Fibroblast of skin of scalp (primary cell): Measurements from ENCODE around the gene NABP2.
"Not testable (repeated sequence)": the region's sequence is repeated elsewhere in the genome, so short reads cannot be mapped to it uniquely, and the experiment has no call there.

Experiments
- DNase-seq: peaks from one replicate; pipeline ENCODE4 v3.0.0-alpha.2; 2013

NABP2 gene

DNA sequence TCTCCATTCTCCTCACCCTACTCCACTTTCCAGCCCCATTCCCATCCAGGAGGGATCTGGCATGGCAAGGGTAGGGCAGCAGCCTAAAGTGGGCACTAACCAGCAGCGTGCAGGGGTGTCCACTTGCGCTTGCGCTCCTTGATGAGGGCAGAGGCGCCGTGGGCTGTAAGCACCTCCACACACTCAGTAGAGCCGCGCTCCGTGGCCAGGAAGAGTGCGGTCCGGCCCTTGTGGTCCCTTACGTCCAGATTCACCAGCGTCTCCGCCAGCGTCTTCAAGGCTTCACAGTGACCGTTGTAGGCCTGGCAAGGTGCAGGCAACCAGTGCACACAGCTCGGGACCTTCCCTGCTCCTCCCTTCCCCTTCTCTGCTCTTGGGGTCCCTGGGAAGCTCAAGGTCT is 23.8 kb downstream of the NABP2 start:
- no peak for DNase-seq

DNA sequence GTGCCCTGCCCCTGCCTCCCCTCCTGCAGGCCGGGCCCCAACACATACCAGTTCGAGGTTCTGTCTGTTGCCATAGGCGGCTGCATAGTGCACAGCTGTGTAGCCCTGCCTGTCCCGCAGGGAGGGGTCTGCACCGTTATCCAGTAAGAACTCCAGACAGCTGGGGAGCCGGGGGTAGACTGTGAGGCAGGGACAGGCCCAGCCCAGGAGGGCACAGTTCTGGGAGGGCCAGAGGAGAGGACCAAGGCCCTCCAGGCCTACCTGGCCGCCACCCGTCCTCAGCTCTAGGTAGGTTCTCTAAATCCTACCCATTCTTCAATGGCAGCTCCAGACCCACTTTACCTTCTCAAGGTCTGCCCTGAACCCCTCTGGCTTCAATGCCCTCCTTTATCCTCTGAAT is 24.6 kb downstream of the NABP2 start:
- no peak for DNase-seq

DNA sequence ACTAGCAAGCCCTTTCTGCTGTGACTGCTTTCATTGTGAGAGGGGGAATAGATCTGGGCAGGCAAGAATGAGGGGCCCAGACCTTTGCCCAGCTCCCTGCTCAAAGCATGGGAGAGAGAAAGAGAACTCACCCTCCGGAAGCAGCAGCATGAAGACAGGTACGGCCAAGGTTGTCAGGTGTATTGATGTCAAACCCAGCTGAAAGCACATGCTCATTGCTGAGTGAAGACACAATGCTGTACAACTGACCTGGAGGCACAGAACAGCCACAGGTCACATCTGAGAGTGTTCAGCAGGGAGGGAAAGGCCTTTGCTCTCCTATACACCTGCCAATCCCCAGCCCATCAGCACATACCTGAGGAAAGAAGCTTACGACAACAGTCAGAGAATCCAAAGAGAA is 28.5 kb downstream of the NABP2 start:
- no peak for DNase-seq

DNA sequence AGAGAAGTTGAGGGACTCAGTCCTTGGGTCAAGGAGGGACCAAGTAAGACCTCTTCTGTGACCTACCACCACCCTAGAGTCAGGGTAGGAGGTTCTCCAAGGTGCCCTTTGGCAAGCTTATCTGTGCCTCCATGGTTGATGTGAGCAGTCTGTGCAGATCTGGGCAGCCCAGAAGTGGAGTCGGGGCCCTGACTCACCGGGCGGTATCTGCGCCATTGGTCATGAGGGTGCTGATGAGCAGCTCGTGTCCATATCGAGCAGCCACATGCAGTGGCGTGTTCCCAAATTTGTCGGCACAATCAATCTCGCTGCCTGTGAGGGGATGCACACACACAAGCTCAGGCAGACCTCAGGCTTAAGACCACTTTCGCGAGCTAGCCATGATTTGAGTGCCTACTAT is 28.9 kb downstream of the NABP2 start:
- DNase-seq = no peak

DNA sequence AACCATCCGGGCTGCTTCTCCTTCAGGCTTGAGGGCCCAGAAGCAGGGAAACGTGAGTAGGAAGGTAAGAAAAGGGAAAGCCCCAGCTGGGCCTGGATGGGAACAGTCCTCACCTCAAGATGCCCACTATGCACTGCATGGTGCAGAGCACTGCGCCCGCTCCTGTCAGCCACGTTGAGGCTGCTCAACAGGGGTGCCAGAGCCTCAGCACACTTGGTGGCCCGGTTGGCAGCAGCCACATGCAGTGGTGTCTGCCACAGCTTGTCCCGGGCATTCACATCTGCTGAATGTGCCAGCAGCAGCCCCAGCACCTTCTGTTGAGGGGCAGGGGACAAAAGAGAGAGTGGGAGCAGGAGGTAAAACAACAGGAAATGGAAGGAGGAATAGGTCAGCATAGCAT is 31.5 kb downstream of the NABP2 start:
- DNase-seq = no peak

DNA sequence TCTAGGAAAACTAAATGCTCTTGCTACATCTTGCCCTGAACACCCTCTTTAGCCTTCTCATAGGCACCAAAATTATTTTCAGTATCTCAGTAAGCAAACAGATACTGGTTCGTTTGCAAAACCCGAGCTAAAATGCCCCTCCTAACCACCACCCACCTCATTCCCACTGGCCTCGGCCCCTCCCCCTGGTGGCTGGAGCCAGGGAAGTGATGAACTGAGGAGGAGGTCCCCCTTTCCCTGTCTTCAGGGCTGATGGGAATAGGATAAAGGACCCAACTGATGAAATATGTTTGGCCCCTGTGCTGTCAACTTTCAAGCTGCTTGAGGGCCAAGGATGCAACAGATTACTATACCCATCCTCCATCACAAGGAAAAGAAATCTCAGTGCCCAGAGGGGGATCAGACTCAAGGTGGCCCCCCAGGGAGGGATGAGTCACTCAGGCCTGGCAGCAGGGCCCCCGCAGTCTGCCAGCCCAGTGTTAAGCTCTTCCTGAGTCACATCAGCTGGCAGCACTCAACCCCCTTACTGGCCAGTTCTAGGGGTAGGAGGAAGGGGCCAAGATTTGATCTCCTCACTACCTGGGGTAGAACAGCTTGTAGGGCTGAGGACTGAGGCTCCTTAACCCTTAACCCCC is 32.3 kb downstream of the NABP2 start:
- peak; percentile 64 for DNase-seq

DNA sequence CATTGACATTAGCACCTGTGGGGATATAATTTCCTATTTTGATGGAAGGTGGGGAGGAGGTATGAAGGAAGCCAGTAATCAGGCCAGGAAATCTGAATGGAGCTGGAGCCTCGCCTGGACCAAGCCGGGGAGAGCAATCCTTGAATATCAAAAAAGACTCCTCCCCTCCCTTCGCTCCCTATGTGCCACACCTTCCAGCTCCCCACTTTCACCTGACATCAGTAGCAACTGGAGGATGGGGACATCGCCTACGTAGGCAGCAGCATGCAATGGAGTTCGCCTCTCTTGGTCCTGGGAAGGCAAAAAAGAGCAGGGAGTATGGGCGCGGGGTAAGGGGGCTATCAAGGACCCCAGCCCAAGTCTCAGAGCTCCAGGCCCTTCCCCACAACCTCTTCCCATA is 32.9 kb downstream of the NABP2 start:
- DNase-seq = no peak

DNA sequence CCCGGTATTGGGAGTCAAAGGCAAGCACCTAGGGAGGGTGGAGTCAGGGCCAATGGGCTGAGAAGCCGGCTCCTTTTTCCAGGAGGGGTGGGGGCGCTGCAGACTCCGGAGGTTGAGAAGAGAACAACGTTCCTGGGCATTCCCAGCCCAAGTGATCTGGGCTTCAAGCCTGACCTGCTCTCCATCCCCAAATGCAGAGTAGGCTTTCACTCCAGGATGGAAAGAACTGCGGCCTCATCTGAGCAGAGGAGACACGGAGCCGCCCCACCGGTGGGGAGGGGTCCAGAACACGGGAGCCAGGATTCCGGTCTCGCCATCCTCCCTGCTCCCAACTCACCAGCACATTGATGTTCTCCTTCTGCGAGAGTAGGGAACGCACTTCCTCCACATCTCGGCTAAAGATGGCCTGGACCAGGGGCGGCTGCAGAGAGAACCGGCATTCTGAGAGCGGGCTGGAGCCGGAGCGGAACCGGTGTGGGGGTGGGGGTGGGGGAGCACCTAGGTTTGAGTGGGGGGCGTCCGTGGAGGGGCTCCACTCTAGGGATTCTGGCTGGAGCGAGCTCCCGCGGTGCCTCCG is 33.4 kb downstream of the NABP2 start:
- DNase-seq = peak; percentile 31

DNA sequence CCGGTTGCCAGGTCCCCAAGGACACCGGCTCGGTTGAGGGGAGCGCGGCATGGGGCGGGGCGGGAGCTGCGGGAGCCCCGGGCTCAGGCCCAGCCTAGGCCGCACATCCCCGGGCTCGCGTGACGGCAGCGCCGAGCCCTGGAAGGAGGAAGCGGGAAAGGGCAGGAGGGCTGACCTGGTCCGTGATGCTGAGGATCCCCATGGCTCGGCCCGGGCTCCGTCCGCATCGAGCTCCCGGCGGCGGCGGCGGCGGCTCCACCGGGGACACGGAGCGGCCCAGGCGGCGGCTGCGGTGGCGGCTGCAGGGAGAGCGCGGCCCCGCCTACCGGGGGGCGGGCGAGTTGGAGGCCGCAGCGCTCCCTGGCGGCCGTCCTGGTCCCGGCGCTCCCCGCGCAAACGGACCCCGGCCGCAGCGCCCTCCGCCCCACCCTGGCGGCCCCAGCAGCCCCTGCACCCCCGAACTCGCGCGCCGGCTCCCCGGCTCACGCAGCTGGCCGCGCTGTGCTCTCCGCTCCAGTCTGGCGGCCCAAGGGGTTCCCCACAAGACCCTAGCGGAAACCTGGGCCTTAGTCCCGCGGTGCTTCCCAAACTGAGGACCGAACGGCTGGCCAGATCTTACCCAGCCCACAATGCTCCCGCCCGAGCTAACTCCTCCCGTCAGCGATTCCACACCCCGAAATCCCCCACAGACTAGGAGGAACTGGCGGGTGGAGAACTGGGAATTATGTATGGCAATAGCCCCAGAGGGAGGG is 34.1 kb downstream of the NABP2 start, which contains the start of gene ANKRD52:
ANKRD52 (minus strand) TSS at position 317 of the 752 bp plus-strand sequence; CDS start at position 202, 115 bp downstream.
- DNase-seq = peak; percentile 85

DNA sequence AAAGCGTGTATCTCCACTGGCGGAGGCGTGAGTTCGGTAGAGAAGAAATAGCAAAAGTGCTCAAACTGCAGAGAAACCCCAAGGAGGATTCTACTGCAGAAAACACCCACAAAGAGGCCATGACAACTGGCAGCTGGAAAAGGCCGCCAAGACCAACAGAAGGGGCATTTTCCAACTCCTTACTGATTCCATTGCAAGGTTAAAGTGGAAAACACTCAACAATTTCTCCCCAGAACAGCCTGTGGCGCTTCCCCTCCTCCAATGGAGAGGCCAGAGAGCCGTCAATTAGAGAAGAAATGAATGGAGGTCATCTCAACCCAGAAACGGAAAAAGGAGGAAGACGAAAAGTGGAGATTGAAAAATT is 34.7 kb downstream of the NABP2 start:
- no peak for DNase-seq

DNA sequence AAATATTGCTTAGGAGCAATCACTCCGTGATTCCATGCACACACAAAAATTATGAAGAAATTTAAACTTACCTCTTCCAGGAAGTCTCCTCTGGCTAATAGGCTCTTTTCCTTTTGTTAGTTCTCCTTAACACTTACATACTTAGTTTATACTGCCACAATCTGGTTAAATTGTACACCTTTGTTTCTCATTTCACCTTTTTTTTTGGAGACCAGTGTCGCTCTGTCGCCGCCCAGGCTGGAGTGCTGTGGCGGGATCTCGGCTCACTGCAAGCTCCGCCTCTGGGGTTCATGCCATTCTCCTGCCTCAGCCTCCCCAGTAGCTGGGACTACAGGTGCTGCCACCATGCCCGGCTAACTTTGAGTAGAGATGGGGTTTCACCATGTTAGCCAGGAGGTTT is 36.2 kb downstream of the NABP2 start:
- no peak for DNase-seq

DNA sequence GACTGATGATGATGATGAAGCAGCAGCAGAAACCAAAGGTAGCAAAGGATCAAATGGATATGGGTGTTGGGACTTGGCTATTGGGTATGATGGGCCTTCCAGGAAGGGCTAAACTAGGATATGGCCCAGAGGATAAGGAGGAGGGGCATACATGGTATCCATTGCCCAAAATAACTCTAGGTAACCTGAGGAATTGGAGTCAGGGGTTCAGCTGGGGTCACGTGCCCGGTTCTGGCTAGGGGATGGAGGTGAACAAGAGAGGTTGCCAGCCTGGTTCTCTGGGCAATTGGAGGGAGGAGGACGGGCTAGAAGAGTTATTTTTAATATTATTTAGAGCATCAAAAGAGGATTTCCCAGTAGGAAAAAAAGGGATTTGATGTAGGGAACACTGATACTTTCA is 36.8 kb downstream of the NABP2 start:
- DNase-seq = no peak

DNA sequence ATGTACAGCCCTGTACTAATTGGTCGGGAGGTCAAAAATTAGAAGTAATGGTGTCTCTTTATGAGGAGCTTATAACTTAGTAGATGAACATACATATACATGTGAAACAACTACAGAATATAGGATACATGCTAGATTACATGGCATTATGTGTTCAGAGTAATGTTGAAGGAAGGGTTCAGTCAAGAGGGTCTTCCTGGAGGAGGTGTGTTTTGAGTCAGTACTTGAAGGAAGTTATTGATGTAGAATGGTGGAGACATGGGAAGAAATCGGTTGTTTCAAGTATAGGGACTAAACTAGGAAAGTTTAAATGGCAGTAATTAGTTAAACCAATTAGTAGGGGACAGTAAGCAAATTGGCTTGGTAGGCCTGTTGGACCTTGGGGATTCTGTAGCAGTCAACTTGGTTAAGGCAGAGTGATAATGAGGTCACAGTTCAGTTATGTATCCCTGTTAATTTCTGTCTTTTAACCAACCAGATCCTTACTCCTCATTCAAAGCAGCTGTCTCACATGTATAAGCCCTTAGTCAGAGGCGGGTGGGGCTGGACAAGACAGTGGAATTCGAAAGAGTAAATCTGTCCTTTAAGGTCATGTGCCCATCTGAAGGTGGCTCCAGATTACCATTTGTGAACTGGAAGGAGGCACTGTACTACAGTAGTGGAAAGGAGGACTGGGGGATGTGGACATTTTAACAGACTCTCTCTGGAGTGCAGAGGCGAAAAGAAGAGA is 37.5 kb downstream of the NABP2 start:
- peak; percentile 94 for DNase-seq

DNA sequence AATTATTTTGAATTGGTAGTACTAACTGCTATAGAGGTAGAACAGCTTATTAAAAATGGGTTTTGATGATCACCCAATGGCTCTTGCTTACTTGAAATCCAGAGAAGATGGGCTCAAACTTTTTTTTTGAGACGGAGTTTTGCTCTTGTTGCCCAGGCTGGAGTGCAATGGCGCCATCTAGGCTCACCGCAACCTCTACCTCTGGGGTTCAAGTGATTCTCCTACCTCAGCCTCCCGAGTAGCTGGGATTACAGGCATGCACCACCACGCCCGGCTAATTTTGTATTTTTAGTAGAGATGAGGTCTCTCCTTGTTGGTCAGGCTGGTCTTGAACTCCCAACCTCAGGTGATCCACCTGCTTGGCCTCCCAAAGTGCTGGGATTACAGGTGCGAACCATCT is 38.8 kb downstream of the NABP2 start:
- DNase-seq = not testable (repeated sequence)

DNA sequence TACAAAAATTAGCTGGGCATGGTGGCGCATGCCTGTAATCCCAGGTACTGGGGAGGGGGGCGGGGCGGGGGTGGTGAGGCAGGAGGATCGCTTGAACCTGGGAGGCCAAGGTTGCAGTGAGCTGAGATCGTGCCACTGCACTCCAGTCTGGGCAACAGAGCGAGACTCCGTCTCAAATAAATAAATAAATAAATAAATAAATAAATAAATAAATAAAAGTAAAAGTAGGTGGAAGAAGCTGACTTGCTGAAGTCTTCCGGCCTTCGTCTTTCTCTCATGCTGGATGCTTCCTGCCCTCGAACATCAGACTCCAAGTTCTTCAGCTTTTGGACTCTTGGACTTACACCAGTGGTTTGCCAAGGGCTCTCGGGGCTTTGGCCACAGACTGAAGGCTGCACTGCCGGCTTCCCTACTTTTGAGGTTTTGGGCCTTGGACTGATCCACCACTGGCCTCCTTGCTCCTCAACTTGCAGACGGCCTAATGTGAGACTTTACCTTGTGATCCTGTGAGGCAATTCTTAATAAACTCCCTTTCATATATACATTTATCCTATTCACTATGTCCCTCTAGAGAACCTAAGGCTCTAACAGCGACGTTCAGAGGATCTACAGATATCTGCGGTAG is 42.0 kb downstream of the NABP2 start:
- DNase-seq = not testable (repeated sequence)

DNA sequence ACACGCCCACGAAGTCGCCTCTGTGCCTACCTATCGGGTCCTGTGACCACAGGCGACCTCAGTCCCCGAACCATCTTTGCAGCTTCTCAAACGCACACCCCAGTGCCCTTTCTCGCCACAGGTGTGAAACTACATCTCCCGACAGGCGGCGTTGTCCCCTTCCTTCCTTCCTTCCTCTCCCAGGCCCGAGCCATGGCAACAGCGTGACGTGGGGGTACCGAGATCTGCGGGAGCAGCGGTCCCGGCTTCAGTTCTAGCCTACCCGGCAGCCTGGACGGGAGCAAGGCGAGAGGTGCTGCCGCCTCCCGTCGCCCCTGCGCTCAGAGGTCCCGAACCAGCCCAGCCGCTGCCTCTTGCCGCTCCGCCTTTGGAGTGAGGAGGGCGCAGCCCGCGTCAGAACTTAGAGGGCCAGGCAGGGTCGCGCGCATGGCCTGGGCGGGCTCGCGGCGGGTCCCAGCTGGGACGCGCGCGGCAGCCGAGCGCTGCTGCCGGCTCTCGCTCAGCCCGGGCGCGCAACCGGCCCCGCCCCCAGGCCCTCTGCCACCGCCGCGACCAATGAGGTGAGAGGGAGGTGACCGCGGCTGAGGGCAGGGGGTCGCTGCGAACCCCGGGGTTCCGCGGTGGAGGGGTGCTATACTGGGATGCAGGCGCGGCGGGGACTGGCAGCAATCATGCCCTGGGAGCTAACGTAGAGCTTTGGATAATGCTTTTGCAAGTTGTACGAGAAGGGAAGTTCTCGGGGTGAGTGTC is 42.7 kb downstream of the NABP2 start, which contains the start of gene COQ10A:
COQ10A (plus strand) TSS at position 250 of the 750 bp plus-strand sequence; CDS start at position 427, 177 bp downstream.
- DNase-seq = peak; percentile 86

DNA sequence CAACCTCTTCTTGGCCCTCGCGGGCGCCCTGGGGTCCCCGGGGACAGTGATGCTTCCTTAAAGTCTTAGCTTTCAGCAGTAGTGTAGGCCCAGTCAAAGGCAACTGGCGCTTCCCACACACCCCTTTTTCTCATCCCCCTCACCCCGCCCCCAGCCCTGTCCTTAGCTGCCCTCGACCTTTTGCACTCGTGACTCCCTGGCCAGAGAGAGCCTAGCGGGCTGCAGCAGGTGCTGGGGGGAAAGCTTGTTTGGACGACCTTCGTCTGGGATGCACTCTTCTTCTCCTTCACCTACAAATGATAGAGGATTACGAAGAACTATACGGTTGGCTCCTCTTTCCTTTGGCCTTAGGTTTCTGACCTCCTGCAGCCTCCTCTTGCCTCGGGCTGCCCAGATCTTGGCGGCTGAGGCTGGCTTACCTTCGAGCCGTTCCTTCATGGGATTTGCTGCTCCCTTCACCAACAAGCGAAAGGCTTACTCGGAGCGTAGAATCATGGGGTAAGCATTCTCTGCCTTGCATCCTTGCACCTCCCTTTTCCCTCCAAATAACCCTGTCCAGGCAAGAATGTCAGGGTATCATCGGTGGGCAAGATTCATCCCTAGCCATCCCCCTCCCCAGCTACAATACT is 43.4 kb downstream of the NABP2 start:
- DNase-seq = peak; percentile 14

DNA sequence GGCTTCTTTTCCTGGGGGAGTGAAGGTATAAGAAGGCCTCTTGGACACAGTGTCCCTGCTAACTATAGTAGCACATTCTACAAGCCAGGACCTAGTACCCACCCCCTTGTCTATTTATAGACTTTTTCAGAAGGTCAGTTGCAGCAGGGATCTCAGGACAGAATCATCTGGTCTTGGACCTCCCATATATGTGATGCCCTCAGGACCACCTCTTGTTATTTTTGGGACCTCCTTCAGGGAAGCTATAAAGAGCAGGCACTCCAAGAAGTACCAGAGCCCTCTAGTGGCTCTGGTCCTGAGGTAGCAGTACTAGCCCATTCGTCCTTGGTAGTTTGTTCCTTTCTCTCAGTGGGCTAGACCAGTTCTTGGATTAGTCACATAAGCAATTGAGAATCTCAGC is 46.9 kb downstream of the NABP2 start:
- DNase-seq = peak; percentile 34

DNA sequence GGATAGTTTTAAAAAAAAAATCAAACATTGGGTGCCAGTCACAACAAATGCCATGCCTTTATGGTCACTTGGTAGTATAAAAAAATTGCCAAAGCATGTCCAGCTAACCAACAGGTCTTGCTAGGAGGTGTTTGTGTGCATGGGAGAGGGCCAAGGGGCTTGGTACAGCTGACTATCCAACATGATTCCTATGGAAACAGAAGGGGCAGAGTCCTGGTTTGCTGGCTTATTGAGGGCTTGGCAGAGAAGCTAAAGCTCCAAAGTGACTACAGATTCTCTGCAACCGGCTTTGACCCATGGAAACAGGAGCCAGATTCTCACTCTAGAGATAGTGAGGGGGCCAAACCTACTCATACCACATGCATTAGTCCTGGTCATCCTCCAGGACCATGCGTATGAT is 48.3 kb downstream of the NABP2 start:
- DNase-seq = not testable (repeated sequence)

DNA sequence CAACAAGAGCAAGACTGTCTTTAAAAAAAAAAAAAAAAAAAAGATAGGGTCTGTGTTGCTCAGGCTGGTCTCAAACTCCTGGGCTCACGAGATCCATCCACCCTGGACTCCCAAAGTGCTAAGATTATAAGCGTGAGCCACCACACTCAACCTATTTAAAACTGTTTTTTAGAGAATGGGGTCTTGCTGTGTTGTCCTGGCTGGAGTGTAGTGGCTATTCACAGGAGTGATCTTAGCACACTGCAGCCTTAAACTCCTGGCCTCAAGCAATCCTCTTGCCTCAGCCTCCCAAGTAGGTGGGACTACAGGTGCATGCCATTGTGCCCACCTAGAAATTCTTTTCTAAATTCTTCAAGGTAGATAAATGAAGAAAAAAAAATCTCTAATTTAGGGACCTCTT is 50.2 kb downstream of the NABP2 start:
- no peak for DNase-seq

DNA sequence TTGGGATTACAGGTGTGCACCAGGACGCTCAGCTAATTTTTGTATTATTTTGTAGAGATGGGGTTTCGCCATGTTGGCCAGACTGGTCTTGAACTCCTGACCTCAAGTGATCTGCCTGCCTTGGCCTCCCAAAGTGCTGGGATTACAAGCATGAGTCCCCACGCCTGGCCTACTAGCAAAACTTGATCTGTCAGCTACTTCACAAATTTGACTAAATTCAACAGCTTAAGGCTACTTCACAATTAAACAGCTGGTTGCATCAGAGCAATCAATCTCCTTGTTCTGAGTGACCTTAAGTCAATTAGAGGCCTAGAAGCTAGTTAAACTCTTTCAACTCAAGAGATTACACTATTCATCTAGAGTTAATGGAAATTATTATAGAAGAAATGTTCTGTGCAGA is 54.8 kb downstream of the NABP2 start:
- DNase-seq = no peak
